HEK293 (cell line): Measurements from ENCODE around the gene WAPL.

Source experiments
- REPIN1 ChIP-seq: fragments of 450-650 bp; formaldehyde crosslinking; IDR thresholded peaks from 2 replicates; pipeline ENCODE4 v1.5.1; 2017; ENCODE audit warnings: missing biosample characterization, missing genetic modification characterization, low read depth
- SP2 ChIP-seq: fragments of 450-650 bp; formaldehyde crosslinking; IDR thresholded peaks from 2 replicates; pipeline ENCODE4 v1.5.1; 2016; ENCODE audit warnings: missing biosample characterization, missing genetic modification characterization
- YY1 ChIP-seq: fragments of 450-650 bp; formaldehyde crosslinking; IDR thresholded peaks from 2 replicates; pipeline ENCODE4 v1.5.1; 2018; ENCODE audit warnings: missing biosample characterization, missing genetic modification characterization
- ZBTB8A ChIP-seq: fragments of 450-650 bp; formaldehyde crosslinking; IDR thresholded peaks from 2 replicates; pipeline ENCODE4 v1.5.1; 2016; ENCODE audit warnings: missing biosample characterization, missing genetic modification characterization
- ZNF274 ChIP-seq, 2 experiments: fragments of 200-500 bp in 1 of 2; fragments of 450-650 bp in 1 of 2; sonication (Bioruptor generic) in 1 of 2; formaldehyde crosslinking in 1 of 2; IDR thresholded peaks; 2 replicates each; pipeline versions ENCODE4 v1.5.1 to v1.6.1; 2014 to 2016; ENCODE audit warnings: borderline replicate concordance in 1 of 2, inconsistent platforms in 1 of 2, low read length in 1 of 2, missing biosample characterization in 1 of 2, missing genetic modification characterization in 1 of 2
- ZNF335 ChIP-seq: fragments of 450-650 bp; formaldehyde crosslinking; conservative IDR thresholded peaks from 2 replicates; pipeline ENCODE4 v1.5.1; 2016; ENCODE audit warnings: missing biosample characterization, missing genetic modification characterization
- ZNF785 ChIP-seq: fragments of 450-650 bp; formaldehyde crosslinking; IDR thresholded peaks from 2 replicates; pipeline ENCODE4 v1.5.1; 2016; ENCODE audit warnings: missing biosample characterization, missing genetic modification characterization
- TF ChIP-seq, protein P1 (sequence below): fragments of 450-650 bp; formaldehyde crosslinking; IDR thresholded peaks from 2 replicates; pipeline ENCODE4 v1.5.1; 2016; ENCODE audit warnings: missing biosample characterization, missing genetic modification characterization
- TF ChIP-seq, protein P2 (sequence below): fragments of 450-650 bp; formaldehyde crosslinking; IDR thresholded peaks from 2 replicates; pipeline ENCODE4 v1.5.1; 2016; ENCODE audit warnings: missing biosample characterization, missing genetic modification characterization
- TF ChIP-seq, protein P3 (sequence below): fragments of 450-650 bp; formaldehyde crosslinking; IDR thresholded peaks from 2 replicates; pipeline ENCODE4 v1.5.1; 2016; ENCODE audit warnings: missing biosample characterization, missing genetic modification characterization
- TF ChIP-seq, protein P4 (sequence below): fragments of 450-650 bp; formaldehyde crosslinking; IDR thresholded peaks from 2 replicates; pipeline ENCODE4 v1.5.1; 2016; ENCODE audit warnings: missing biosample characterization, missing genetic modification characterization
- TF ChIP-seq, protein P5 (sequence below): fragments of 450-650 bp; formaldehyde crosslinking; IDR thresholded peaks from 2 replicates; pipeline ENCODE4 v1.5.1; 2016; ENCODE audit warnings: missing biosample characterization, missing genetic modification characterization, low read depth
- TF ChIP-seq, protein P6 (sequence below): fragments of 450-650 bp; formaldehyde crosslinking; conservative IDR thresholded peaks from 2 replicates; pipeline ENCODE4 v1.5.1; 2016; ENCODE audit warnings: low read depth, missing biosample characterization, missing genetic modification characterization

DNA sequence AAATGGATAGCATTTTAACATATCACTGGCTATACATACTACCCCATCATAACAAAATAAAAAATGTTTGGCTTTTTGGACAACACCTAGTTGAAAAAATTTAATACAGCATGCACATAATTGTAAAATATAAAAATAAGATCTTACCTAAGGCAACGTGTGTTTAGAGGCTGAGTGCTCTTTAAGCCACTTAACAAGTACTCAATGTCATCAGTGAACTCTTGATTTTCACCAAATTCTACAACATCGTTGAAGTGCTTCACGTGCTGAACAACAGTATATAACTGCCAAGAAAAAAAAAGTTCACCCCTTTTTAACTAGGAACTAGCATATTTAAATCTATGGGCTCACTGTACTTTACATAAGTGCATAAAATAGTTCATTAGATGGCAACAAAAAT is 49.5 kb downstream of the WAPL start:
- TF ChIP-seq, protein P1, sequence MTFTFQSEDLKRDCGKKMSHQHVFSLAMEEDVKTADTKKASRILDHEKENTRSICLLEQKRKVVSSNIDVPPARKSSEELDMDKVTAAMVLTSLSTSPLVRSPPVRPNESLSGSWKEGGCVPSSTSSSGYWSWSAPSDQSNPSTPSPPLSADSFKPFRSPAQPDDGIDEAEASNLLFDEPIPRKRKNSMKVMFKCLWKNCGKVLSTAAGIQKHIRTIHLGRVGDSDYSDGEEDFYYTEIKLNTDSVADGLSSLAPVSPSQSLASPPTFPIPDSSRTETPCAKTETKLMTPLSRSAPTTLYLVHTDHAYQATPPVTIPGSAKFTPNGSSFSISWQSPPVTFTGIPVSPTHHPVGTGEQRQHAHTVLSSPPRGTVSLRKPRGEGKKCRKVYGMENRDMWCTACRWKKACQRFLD (tag by site-specific recombination): no peak
- TF ChIP-seq YY1 (no peak), ZNF274 (IDR thresholded peaks at IDR 0.05; ENCODE audit: low read length) (no peak), ZNF274 (tag by site-specific recombination; IDR thresholded peaks at IDR 0.05; ENCODE audit: borderline replicate concordance) (no peak), ZNF335 (tag by site-specific recombination) (no peak), SP2 (tag by site-specific recombination) (no peak), REPIN1 (tag by site-specific recombination) (no peak), ZBTB8A (tag by site-specific recombination) (no peak), ZNF785 (tag by site-specific recombination) (no peak)
- TF ChIP-seq, protein P2, sequence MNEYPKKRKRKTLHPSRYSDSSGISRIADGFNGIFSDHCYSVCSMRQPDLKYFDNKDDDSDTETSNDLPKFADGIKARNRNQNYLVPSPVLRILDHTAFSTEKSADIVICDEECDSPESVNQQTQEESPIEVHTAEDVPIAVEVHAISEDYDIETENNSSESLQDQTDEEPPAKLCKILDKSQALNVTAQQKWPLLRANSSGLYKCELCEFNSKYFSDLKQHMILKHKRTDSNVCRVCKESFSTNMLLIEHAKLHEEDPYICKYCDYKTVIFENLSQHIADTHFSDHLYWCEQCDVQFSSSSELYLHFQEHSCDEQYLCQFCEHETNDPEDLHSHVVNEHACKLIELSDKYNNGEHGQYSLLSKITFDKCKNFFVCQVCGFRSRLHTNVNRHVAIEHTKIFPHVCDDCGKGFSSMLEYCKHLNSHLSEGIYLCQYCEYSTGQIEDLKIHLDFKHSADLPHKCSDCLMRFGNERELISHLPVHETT: no peak
- TF ChIP-seq, protein P3, sequence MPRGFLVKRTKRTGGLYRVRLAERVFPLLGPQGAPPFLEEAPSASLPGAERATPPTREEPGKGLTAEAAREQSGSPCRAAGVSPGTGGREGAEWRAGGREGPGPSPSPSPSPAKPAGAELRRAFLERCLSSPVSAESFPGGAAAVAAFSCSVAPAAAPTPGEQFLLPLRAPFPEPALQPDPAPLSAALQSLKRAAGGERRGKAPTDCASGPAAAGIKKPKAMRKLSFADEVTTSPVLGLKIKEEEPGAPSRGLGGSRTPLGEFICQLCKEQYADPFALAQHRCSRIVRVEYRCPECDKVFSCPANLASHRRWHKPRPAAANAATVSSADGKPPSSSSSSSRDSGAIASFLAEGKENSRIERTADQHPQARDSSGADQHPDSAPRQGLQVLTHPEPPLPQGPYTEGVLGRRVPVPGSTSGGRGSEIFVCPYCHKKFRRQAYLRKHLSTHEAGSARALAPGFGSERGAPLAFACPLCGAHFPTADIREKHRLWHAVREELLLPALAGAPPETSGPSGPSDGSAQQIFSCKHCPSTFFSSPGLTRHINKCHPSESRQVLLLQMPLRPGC: no peak
- TF ChIP-seq, protein P4, sequence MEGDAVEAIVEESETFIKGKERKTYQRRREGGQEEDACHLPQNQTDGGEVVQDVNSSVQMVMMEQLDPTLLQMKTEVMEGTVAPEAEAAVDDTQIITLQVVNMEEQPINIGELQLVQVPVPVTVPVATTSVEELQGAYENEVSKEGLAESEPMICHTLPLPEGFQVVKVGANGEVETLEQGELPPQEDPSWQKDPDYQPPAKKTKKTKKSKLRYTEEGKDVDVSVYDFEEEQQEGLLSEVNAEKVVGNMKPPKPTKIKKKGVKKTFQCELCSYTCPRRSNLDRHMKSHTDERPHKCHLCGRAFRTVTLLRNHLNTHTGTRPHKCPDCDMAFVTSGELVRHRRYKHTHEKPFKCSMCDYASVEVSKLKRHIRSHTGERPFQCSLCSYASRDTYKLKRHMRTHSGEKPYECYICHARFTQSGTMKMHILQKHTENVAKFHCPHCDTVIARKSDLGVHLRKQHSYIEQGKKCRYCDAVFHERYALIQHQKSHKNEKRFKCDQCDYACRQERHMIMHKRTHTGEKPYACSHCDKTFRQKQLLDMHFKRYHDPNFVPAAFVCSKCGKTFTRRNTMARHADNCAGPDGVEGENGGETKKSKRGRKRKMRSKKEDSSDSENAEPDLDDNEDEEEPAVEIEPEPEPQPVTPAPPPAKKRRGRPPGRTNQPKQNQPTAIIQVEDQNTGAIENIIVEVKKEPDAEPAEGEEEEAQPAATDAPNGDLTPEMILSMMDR: no peak
- TF ChIP-seq, protein P5, sequence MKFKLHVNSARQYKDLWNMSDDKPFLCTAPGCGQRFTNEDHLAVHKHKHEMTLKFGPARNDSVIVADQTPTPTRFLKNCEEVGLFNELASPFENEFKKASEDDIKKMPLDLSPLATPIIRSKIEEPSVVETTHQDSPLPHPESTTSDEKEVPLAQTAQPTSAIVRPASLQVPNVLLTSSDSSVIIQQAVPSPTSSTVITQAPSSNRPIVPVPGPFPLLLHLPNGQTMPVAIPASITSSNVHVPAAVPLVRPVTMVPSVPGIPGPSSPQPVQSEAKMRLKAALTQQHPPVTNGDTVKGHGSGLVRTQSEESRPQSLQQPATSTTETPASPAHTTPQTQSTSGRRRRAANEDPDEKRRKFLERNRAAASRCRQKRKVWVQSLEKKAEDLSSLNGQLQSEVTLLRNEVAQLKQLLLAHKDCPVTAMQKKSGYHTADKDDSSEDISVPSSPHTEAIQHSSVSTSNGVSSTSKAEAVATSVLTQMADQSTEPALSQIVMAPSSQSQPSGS (tag by site-specific recombination): no peak
- TF ChIP-seq, protein P6, sequence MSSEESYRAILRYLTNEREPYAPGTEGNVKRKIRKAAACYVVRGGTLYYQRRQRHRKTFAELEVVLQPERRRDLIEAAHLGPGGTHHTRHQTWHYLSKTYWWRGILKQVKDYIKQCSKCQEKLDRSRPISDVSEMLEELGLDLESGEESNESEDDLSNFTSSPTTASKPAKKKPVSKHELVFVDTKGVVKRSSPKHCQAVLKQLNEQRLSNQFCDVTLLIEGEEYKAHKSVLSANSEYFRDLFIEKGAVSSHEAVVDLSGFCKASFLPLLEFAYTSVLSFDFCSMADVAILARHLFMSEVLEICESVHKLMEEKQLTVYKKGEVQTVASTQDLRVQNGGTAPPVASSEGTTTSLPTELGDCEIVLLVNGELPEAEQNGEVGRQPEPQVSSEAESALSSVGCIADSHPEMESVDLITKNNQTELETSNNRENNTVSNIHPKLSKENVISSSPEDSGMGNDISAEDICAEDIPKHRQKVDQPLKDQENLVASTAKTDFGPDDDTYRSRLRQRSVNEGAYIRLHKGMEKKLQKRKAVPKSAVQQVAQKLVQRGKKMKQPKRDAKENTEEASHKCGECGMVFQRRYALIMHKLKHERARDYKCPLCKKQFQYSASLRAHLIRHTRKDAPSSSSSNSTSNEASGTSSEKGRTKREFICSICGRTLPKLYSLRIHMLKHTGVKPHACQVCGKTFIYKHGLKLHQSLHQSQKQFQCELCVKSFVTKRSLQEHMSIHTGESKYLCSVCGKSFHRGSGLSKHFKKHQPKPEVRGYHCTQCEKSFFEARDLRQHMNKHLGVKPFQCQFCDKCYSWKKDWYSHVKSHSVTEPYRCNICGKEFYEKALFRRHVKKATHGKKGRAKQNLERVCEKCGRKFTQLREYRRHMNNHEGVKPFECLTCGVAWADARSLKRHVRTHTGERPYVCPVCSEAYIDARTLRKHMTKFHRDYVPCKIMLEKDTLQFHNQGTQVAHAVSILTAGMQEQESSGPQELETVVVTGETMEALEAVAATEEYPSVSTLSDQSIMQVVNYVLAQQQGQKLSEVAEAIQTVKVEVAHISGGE (tag by site-specific recombination): no peak
